HCT116 (cell line): ENCODE results near the gene CADPS. TPM values are rescaled to one million over a fixed set of nuclear protein-coding genes. Genes with fewer than 3 reads are reported as not detected.

Experiments used
- ATAC-seq: fragments of 200-7000 bp; cut with Tn5 transposase; 2 replicates; pipeline ENCODE4 v1.9.1; 2020; ENCODE audit warnings: mild to moderate bottlenecking, moderate library complexity
- BruUV-seq: library from RNA; stranded (reverse); fragments of 400-500 nt; replicated peaks from 2 replicates; lab custom pipeline; 2021; lab: Mats Ljungman, UMichigan
- CTCF ChIA-PET: fragments of 300-600 bp; sonication (Branson Sonifier 250); formaldehyde crosslinking; loops from one replicate; lab custom pipeline; 2021; ENCODE audit warnings: antibody characterized with exemption; lab: Charles Lee
- POLR2A ChIA-PET: fragments of 300-600, 350-600 bp; sonication (Branson Sonifier 250); formaldehyde crosslinking; loops from one replicate; lab custom pipeline; 2021; ENCODE audit warnings: antibody characterized with exemption; lab: Charles Lee
- RAD21 ChIA-PET, 2 experiments: fragments of 300-600 bp; sonication (Branson Sonifier 250); formaldehyde crosslinking; loops; one replicate each; lab custom pipeline; 2023; ENCODE audit warnings: low total read pairs in 2 of 2; ENCODE audit not compliant: uncharacterized antibody in 2 of 2, unreplicated experiment in 2 of 2, low non-redundant PET in 1 of 2; lab: Charles Lee
- DNase-seq: peaks from one replicate; pipeline ENCODE4 v3.0.0-alpha.2; 2010; ENCODE audit warnings: low read depth, low spot score
- H2AFZ ChIP-seq: fragments of 200-600 bp; shearing (Covaris generic), sonication (generic); 2 replicates; pipeline ENCODE4 v1.6.1; 2017; ENCODE audit warnings: low read depth, mixed run types, mixed read lengths, antibody characterized with exemption, low read length; ENCODE audit not compliant: poor library complexity, severe bottlenecking
- H3K27ac ChIP-seq: 2 replicates; pipeline ENCODE4 v1.5.1; 2012; ENCODE audit warnings: low read depth, low read length
- H3K27me3 ChIP-seq: fragments of 200-600 bp; sonication (generic); 2 replicates; pipeline ENCODE4 v1.6.1; 2016; ENCODE audit warnings: mixed run types, low read length, mixed read lengths; ENCODE audit not compliant: insufficient read depth
- H3K36me3 ChIP-seq, 2 experiments: fragments of 200-500 bp in 1 of 2; fragments of 200-600 bp in 1 of 2; sonication (Bioruptor generic) in 1 of 2; sonication (generic) in 1 of 2; 2 replicates each; pipeline versions ENCODE4 v1.5.1 to v1.6.1; 2014 to 2016; ENCODE audit warnings: low read length in 2 of 2, inconsistent platforms in 1 of 2, mixed read lengths in 1 of 2, mixed run types in 1 of 2; ENCODE audit not compliant: insufficient read depth in 2 of 2, control insufficient read depth in 1 of 2
- H3K4me1 ChIP-seq, 2 experiments: fragments of 200-600 bp in 1 of 2; sonication (generic) in 1 of 2; 2 replicates each; pipeline versions ENCODE4 v1.5.1 to v1.6.1; 2012 to 2017; ENCODE audit warnings: low read length in 2 of 2, inconsistent platforms in 1 of 2, mild to moderate bottlenecking in 1 of 2, mixed read lengths in 1 of 2, mixed run types in 1 of 2, moderate library complexity in 1 of 2; ENCODE audit not compliant: insufficient read depth in 2 of 2, control insufficient read depth in 1 of 2
- H3K4me2 ChIP-seq: fragments of 200-600 bp; sonication (generic); 2 replicates; pipeline ENCODE4 v1.6.1; 2017; ENCODE audit warnings: mixed run types, low read length, mixed read lengths
- H3K4me3 ChIP-seq, 2 experiments: fragments of 200-600 bp in 1 of 2; sonication (generic) in 1 of 2; replicated peaks in 1 of 2; 2 replicates each; pipeline ENCODE4 v1.5.1; 2011 to 2016; ENCODE audit warnings: low read length in 2 of 2, control low read depth in 1 of 2, low read depth in 1 of 2, mild to moderate bottlenecking in 1 of 2, mixed read lengths in 1 of 2, mixed run types in 1 of 2
- H3K79me2 ChIP-seq: fragments of 200-600 bp; sonication (generic); 2 replicates; pipeline ENCODE4 v1.6.1; 2017; ENCODE audit warnings: mild to moderate bottlenecking, mixed run types, low read length, moderate library complexity, mixed read lengths; ENCODE audit not compliant: insufficient read depth
- H3K9ac ChIP-seq: fragments of 200-600 bp; sonication (generic); 2 replicates; pipeline ENCODE4 v1.6.1; 2016; ENCODE audit warnings: low read length, mixed read lengths
- H3K9me2 ChIP-seq: fragments of 200-600 bp; sonication (generic), shearing (Covaris generic); 2 replicates; pipeline ENCODE4 v1.6.1; 2017; ENCODE audit warnings: mixed run types, mild to moderate bottlenecking, moderate library complexity; ENCODE audit not compliant: insufficient read depth
- H3K9me3 ChIP-seq, 2 experiments: fragments of 200-500 bp in 1 of 2; fragments of 200-600 bp in 1 of 2; sonication (Bioruptor generic) in 1 of 2; sonication (generic) in 1 of 2; 2 replicates each; pipeline ENCODE4 v1.6.1; 2014 to 2017; ENCODE audit warnings: low read length in 2 of 2, mixed read lengths in 2 of 2, inconsistent platforms in 1 of 2, low read depth in 1 of 2, mild to moderate bottlenecking in 1 of 2, mixed run types in 1 of 2, moderate library complexity in 1 of 2; ENCODE audit not compliant: control insufficient read depth in 1 of 2, insufficient read depth in 1 of 2
- H4K20me1 ChIP-seq: fragments of 200-600 bp; sonication (generic), shearing (Covaris generic); 2 replicates; pipeline ENCODE4 v1.6.1; 2017; ENCODE audit warnings: mixed run types, mild to moderate bottlenecking, moderate library complexity; ENCODE audit not compliant: insufficient read depth
- ELF1 ChIP-seq: IDR thresholded peaks from 2 replicates; pipeline ENCODE4 v1.6.1; 2012; ENCODE audit warnings: low read depth, borderline replicate concordance
- EZH2 ChIP-seq: fragments of 200-600 bp; sonication (generic); IDR thresholded peaks from 2 replicates; pipeline ENCODE4 v1.6.1; 2017; ENCODE audit warnings: antibody characterized with exemption, mixed run types
- EZH2phosphoT487 ChIP-seq: fragments of 200-600 bp; IDR thresholded peaks from 2 replicates; pipeline ENCODE4 v1.6.1; 2018; ENCODE audit warnings: antibody characterized with exemption, borderline replicate concordance
- FOSL1 ChIP-seq: IDR thresholded peaks from 2 replicates; pipeline ENCODE4 v1.6.1; 2012; ENCODE audit warnings: low read depth
- JUND ChIP-seq: IDR thresholded peaks from 2 replicates; pipeline ENCODE4 v1.6.1; 2012
- POLR2A ChIP-seq: IDR thresholded peaks from 2 replicates; pipeline ENCODE4 v1.7.0; 2011; ENCODE audit warnings: borderline replicate concordance; ENCODE audit not compliant: insufficient read depth, insufficient read length; ENCODE audit errors: extremely low read depth
- REST ChIP-seq: IDR thresholded peaks from 2 replicates; pipeline ENCODE4 v1.6.1; 2012; ENCODE audit warnings: low read depth
- SRF ChIP-seq: IDR thresholded peaks from 2 replicates; pipeline ENCODE4 v1.6.1; 2012; ENCODE audit warnings: low read depth
- YY1 ChIP-seq: IDR thresholded peaks from 2 replicates; pipeline ENCODE4 v1.6.1; 2011; ENCODE audit warnings: low read length, low read depth, moderate library complexity, mild to moderate bottlenecking; ENCODE audit not compliant: insufficient replicate concordance; ENCODE audit errors: extremely low read depth
- ZNF274 ChIP-seq: fragments of 200-500 bp; sonication (Bioruptor generic); IDR thresholded peaks from 2 replicates; pipeline ENCODE4 v1.6.1; 2014; ENCODE audit warnings: mild to moderate bottlenecking, low read depth, low read length, inconsistent platforms
- intact Hi-C: fragments of 100-400 bp; cut with micrococcal nuclease; formaldehyde crosslinking; loops from 2 replicates; pipeline ENCODE4 v1.10.0; 2022
- total RNA-seq: library from RNA; stranded (reverse); gene quantifications from one replicate; pipeline ENCODE4 v1.2.1, GENCODE V29; 2021; ENCODE audit not compliant: unreplicated experiment
- TF ChIP-seq, protein P1 (sequence below): IDR thresholded peaks from 2 replicates; pipeline ENCODE4 v1.6.1; 2012

The CADPS gene
- total RNA-seq, 1 experiment from 2014 or later: not detected

GRCh38 chr3:62918131-62918530 lies 42.9 kb upstream of the CADPS start:
- BruUV-seq: no TSS peak
- RAD21 ChIA-PET: no interaction called here
- Histone ChIP-seq H3K4me2 (no peak overlapping the region), H3K9me2 (no peaks in the 10 kb centered on the region), H3K9ac (no peak overlapping the region), H3K27me3 (no peaks in the 10 kb centered on the region), H3K27ac (no peak overlapping the region), H4K20me1 (no peaks in the 10 kb centered on the region)
- CTCF ChIA-PET: no interaction called here
- TF ChIP-seq FOSL1 (no peak), POLR2A (no peak), ZNF274 (no peak), SRF (no peak), EZH2 (no peak), REST (no peak), JUND (no peak), EZH2phosphoT487 (no peak), YY1 (no peak), ELF1 (no peak)
- TF ChIP-seq, protein P1, sequence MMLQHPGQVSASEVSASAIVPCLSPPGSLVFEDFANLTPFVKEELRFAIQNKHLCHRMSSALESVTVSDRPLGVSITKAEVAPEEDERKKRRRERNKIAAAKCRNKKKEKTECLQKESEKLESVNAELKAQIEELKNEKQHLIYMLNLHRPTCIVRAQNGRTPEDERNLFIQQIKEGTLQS: no peak
- TF ChIP-seq, all 23 proteins: peak for 0
- ATAC-seq: no peak
- intact Hi-C loops: no loop called here
- H3K4me3 ChIP-seq: no peak overlapping the region
- H2AFZ ChIP-seq: no peak overlapping the region
- DNase-seq: no peak
- no peaks in the 10 kb centered on the region for H3K9me3 ChIP-seq
- H3K79me2 ChIP-seq: no peaks in the 10 kb centered on the region
- POLR2A ChIA-PET: no interaction called here
- no peaks in the 10 kb centered on the region for H3K4me1 ChIP-seq
- H3K36me3 ChIP-seq: no peaks in the 10 kb centered on the region
